ENCODE data around the gene IL5RA.

IL5RA gene, protein sequence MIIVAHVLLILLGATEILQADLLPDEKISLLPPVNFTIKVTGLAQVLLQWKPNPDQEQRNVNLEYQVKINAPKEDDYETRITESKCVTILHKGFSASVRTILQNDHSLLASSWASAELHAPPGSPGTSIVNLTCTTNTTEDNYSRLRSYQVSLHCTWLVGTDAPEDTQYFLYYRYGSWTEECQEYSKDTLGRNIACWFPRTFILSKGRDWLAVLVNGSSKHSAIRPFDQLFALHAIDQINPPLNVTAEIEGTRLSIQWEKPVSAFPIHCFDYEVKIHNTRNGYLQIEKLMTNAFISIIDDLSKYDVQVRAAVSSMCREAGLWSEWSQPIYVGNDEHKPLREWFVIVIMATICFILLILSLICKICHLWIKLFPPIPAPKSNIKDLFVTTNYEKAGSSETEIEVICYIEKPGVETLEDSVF

GRCh38 chr3:3110299-3110630 is at the start of gene IL5RA:
TSS of gene IL5RA (minus strand) at chr3:3110374. CDS start at chr3:3104984, 5,390 bp downstream.
- no peak for DNase-seq

- no peak for DNase-seq
Measured at GRCh38 chr3:3157484-3157883, 47.3 kb upstream of the IL5RA start.

GRCh38 chr3:3154879-3155610 is 44.9 kb upstream of the IL5RA start:
- DNase-seq, result no peak

DNA sequence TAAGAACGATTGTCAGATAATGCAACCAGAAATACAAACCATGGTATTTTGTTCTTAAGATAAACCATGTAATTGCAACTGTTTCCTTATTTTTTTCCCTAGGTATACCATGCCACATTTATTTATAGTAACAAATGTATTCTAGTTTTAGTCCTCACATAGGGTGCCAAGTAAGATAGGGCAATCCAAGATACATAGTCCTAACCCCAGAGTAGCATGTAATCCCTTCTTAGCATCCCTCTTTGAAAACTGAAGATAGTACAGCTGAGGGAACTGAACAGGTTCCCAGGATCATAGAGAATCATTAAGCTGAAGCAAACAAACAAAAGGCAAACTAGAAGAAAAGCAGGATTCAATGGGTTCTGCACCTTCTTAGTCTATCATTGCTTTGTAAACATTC is 41.3 kb upstream of the IL5RA start:
- no peak for DNase-seq

- no peak for DNase-seq
Measured at GRCh38 chr3:3149560-3149959, 39.4 kb upstream of the IL5RA start.

- DNase-seq, result no peak
Measured at GRCh38 chr3:3145831-3146230, 35.7 kb upstream of the IL5RA start.

- no peak for DNase-seq
Measured at GRCh38 chr3:3141939-3142338, 31.8 kb upstream of the IL5RA start.

DNA sequence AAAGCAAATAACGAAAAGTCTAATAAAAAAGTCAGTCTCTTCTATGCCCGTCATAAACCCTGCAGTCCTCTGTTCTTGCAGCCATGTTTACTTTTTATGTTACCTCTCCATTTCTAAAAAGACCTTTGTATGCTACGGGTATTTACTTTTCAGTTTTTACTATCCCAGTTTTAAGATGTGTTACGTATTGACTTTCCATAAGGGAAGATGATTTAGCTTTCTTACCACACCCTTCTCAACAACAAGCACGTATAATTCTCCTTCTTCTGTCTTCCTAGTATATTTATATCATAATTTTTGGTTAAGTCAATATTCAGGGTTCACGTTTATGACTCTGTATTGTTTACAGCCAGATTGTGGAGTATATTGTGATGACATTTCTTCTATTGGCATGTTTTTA is 27.4 kb upstream of the IL5RA start:
- DNase-seq, result no peak

GRCh38 chr3:3134750-3135448 is 24.7 kb upstream of the IL5RA start:
- no peak for DNase-seq

DNA sequence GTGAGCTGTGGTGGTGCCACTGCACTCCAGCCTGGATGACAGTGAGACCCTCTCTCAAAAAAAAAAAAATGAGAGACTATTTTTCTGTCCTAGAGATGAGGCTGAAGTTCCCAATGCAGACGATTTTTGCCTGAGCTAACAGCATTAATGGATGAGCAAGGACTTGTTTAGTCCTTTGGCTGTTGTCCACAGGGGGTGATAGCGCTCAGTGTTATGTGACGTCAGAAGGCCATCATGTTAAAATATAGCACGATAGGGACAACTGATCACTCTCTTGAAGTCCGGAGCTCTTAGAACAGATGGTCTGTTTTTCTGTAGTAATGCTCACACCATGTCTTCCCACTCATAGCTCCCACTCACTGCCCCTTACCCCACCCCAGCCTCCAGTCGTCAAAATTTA is 23.3 kb upstream of the IL5RA start:
- peak; percentile 13 for DNase-seq

- DNase-seq, result no peak
Measured at GRCh38 chr3:3129579-3129978, 19.4 kb upstream of the IL5RA start.

DNA sequence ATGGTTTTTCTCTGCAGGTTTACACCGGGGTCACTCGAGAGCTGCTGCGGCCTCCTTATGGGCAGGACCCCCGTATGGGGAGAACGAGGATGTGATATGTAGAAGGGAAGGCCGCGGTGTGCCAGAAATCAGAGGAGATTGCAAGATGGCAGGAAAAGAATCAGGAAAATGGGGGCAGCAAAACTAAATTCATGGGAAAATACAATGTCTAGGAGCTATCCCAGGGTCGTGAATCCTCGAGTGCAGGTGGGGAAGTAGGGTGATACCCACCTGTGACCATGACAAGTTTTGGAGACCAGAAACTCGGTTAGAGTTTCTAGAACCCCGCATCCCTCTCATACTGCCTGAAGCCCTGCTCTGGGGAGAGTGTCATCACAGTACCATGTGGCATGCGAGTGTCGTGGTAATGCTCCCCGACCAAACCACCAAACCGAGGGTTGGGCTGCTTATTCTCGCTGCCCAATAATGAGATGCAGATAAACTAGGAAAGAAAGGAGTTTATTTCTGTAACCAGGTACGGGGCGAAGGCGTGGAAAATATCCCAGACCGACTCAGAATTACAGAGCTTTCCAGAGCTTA is 17.3 kb upstream of the IL5RA start:
- peak; percentile 25 for DNase-seq

GRCh38 chr3:3126477-3127431 is 16.6 kb upstream of the IL5RA start, which contains the start of gene TRNT1:
TSS of gene TRNT1 (plus strand) at chr3:3126940. CDS start at chr3:3129041, 2,101 bp downstream.
- peak; percentile 95 for DNase-seq

GRCh38 chr3:3125977-3126376 is 15.8 kb upstream of the IL5RA start:
- no peak for DNase-seq

DNA sequence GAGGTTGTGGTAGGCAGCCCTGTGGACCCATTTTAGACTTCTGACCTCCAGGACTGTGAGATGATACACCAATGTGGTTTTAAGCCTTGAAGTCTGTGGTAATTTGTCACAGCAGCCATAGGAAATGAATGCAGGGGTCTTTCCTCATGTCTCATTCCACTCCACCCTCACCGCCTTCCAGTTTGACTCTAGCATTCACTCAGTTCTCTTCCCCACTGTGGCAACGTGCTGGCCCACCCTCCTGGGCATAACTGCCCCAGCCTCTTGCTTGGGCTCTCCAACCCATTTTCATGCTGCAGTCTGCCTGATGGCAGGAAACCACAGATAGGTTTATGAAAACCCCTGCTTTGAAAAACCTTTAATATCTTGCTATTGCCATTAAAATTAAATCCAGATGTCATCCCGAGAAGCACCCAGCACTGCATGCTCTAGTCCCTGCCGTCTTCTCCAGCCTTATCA is 9.2 kb upstream of the IL5RA start:
- DNase-seq, result no peak

DNA sequence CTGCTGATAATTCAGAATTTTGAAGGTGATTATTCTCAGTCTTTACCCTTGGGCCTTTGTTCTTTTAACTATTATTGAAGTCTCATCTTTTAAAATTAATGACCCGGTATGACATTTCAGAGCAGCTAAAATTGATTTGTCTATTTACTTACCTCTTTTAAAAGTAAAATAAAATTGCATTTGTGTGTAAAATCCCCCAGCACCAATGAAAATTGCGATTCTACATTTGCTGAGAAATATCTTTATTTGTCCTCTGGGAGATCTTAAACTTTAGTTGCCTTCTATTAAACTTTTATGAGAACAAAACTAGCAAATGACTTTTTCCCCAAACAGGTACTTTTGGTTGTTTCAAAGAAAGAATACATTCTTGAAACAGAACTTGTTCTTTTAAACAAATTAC is 7.5 kb upstream of the IL5RA start:
- no peak for DNase-seq

DNA sequence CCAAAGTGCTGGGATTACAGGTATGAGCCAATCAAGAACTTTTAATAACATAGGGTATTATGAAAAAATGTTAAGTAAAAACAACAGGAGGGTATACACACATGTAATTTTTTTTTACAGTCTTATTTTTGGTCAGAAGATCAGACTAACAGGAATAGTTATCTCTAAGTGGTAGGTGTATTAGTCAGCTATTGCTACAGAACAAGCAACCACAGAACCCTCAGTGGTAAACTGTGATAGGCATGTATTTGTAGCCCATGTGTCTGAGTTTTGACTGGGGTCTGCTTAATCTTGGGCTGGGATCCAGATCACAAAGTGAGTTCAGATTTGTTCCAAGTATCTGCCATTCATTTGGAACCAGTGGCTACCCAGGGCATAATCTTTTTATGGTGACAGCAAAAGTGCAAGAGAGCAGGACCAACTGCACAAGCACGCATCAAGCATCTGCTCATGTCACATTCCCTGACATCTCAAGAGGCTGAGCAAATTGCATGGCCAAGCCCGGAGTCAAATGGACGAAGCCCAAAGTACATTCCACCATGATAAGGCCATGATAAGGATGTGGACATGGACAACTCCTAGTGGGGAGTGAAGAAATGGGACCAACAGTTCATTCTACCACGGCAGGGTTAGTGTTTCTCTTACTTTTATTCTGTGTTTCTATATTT is 3.0 kb upstream of the IL5RA start:
- DNase-seq, result no peak

GRCh38 chr3:3110749-3111361 is 681 bp upstream of the IL5RA start:
- DNase-seq, result no peak

DNA sequence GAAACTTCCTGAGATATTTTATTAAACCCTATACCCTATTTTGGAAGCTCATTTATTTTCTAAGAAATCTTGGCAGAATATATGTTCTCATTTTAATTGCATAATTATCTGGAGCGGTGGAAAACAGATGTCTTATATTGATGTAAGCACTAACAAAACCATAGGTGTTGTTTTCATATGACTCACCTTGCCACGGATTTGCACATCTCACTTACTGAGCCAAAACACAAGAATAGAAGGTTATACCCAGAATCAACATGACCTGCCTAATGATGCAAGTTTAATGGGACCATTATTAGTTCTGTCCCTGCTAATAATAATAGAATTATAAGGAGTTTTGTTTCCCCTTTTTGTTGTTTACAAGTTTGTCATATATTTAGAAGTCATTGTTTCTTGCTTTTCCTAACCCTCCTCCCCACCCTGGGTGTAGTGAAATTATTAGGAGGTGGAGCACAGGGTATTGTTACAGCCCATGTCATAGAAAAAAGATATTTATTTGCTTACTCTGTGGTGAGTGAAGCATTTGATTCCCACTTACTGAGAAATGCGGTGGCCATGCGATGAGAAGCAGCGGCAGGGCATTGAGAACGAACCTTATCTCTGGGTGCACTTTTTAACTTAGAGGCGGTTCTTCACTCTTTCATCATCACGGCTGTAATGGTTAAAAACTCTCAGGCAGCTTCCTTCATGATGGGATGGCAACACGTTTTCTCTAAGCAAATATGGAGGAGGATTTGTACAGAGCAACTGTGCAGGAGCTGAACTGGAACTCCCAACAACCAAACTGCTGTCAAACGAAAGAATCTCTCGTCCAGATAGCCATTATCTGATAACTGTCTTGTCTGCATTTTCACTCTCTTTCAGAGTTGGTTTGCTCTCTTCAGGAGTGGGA is 521 bp downstream of the IL5RA start:
- DNase-seq, result no peak

DNA sequence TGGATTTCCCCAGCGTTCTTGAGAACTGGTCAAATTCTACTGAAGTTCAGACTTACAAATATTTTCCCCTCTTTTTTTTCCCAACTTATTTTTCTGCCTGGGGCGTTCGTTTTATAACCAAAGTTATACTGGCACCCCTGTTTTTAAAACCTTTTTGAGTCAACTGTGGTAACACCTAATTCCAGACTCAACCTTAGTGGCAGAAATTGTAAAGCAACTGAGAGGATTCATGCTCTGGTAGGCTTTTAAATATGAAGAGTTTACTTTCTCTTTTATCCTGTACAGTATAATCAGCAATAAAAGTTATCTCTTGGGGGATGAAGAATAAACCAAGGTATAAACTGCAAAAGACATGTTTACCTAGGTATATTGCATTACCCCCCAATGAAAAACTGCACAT is 2.3 kb downstream of the IL5RA start:
- no peak for DNase-seq
